H1 (cell line): ENCODE data around the gene MCF2L.
A peak's percentile ranks its signal among the peaks of the same experiment; 100 is the strongest.

ENCODE experiments used
- JUN ChIP-seq: IDR thresholded peaks from 2 replicates; pipeline ENCODE4 v1.6.1; 2011; ENCODE audit warnings: low read depth, mild to moderate bottlenecking, improper control_type of control experiment, low read length
- POLR2A ChIP-seq, 2 experiments: IDR thresholded peaks; 1 replicate in 1 of 2; 2 replicates in 1 of 2; pipeline ENCODE4 v1.6.1; 2011; ENCODE audit warnings: low read depth in 2 of 2, low read length in 2 of 2, mild to moderate bottlenecking in 2 of 2; ENCODE audit errors: control extremely low read depth in 1 of 2
- SIN3A ChIP-seq, 2 experiments: IDR thresholded peaks in 1 of 2; conservative IDR thresholded peaks in 1 of 2; 2 replicates each; pipeline ENCODE4 v1.6.1; 2011 to 2012; ENCODE audit warnings: low read length in 2 of 2, improper control_type of control experiment in 1 of 2, low read depth in 1 of 2, mild to moderate bottlenecking in 1 of 2
- SIX5 ChIP-seq: IDR thresholded peaks from 2 replicates; pipeline ENCODE4 v1.6.1; 2011; ENCODE audit warnings: mild to moderate bottlenecking, low read depth, low read length
- TF ChIP-seq, protein P1 (sequence below), 3 experiments: IDR thresholded peaks; 1 replicate in 2 of 3; 2 replicates in 1 of 3; pipeline versions ENCODE4 v1.5.1 to v1.6.1; 2011; ENCODE audit warnings: low read length in 3 of 3, mild to moderate bottlenecking in 3 of 3, inconsistent platforms in 2 of 3, low read depth in 1 of 3, moderate library complexity in 1 of 3; ENCODE audit not compliant: insufficient read depth in 1 of 3; ENCODE audit errors: control extremely low read depth in 1 of 3

DNA sequence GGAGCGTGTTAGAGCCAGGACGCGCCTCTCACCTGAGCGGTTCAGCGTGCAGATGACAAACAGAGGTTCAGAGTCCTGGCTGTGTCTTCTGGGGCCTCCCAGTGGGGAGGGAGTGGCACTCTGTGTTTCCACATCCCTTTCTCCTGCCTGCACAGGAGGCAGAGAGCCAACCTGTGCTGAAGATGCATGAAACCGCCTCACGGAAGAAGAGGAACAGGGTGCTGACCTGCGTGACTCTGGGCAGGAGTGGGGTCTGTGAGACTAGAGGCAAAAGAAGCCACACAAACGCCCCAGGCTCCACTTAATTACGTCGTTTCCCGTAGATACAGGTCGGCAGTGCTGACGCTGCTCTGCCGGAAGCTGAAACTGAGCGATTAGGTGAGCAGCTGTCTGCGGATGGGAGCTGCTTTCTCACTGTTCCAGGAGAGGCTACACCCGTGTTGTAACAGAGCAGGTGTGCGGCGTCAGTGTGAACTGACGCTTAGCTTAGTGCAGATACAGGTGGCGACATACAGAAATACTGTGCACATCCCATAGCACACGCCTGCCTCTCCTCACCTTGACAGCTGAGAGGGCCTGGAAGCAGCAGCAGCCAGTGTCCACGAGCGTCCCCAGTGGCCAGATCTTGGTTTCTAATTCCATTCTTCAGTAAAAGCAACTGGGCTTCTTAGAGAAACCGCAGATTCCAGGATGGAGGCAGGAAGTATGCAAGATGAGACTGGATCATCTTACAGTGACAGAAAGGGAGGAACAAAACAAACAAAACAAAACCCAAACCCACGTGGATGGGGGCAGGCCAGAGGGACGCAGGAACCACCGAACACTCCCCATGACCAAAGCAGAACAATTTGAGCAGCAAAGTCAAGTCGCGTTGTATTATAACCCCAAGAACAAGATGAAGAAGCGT, 37.7 kb upstream of the MCF2L start:
- TF ChIP-seq SIN3A (conservative IDR thresholded peaks at IDR 0.05 in 1 of 2, IDR thresholded peaks at IDR 0.05 in 1 of 2; ENCODE audit: low read depth in 1 of 2, low read length in 2 of 2) (0 out of 4 replicates have a peak, but pooled peaks of 1 of the 2 experiments have one; percentile 27), POLR2A (IDR thresholded peaks at IDR 0.05; ENCODE audit: control extremely low read depth in 1 of 2, low read depth in 2 of 2, low read length in 2 of 2) (no peak), JUN (no peak), SIX5 (no peak)
- TF ChIP-seq, protein P1, sequence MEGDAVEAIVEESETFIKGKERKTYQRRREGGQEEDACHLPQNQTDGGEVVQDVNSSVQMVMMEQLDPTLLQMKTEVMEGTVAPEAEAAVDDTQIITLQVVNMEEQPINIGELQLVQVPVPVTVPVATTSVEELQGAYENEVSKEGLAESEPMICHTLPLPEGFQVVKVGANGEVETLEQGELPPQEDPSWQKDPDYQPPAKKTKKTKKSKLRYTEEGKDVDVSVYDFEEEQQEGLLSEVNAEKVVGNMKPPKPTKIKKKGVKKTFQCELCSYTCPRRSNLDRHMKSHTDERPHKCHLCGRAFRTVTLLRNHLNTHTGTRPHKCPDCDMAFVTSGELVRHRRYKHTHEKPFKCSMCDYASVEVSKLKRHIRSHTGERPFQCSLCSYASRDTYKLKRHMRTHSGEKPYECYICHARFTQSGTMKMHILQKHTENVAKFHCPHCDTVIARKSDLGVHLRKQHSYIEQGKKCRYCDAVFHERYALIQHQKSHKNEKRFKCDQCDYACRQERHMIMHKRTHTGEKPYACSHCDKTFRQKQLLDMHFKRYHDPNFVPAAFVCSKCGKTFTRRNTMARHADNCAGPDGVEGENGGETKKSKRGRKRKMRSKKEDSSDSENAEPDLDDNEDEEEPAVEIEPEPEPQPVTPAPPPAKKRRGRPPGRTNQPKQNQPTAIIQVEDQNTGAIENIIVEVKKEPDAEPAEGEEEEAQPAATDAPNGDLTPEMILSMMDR (IDR thresholded peaks at IDR 0.05; ENCODE audit: control extremely low read depth in 1 of 3, insufficient read depth in 1 of 3, low read depth in 1 of 3, low read length in 3 of 3): peak; percentile 69 to 83 (median 70)
